ENCODE data around the gene ANKS1B. TPM values are rescaled to one million over a fixed set of nuclear protein-coding genes. Genes with fewer than 3 reads are reported as not detected.

ANKS1B gene
- 1.8 and 6.7 TPM in 2 replicates for total RNA-seq
- 1.9 TPM in 1 of 2 replicates, not detected in the other for polyA plus RNA-seq

GRCh38 chr12:99984271-99985128 is at the start of gene ANKS1B:
ANKS1B (minus strand) TSS chr12:99984936; CDS start chr12:99984237, 699 bp downstream.
- no peaks in the 10 kb centered on the region for H3K9me3 ChIP-seq (ENCODE audit: low read depth)
- TF ChIP-seq CTCF (IDR thresholded peaks at IDR 0.05; ENCODE audit: low read depth, low read length): no peak

GRCh38 chr12:100031836-100032235 is 47.1 kb upstream of the ANKS1B start:
- H3K4me3 ChIP-seq: no peak overlapping the region

More at GRCh38 chr12:99984271-99985128, at the start of gene ANKS1B:
- H3K27me3 ChIP-seq: peaks cover 55% of the 10 kb centered on the region
- H3K4me3 ChIP-seq: peak within 1 kb of the TSS; percentile 48
- H3K4me1 ChIP-seq (ENCODE audit: low read depth): peaks cover 7% of the 10 kb centered on the region
- H3K27ac ChIP-seq: no peak within 1 kb of the TSS
- H3K36me3 ChIP-seq: no peaks in the 10 kb centered on the region
- peak; percentile 55 to 86 for DNase-seq (ENCODE audit: low read depth in 1 of 2, low spot score in 1 of 2)

GRCh38 chr12:100027671-100028070 is 42.9 kb upstream of the ANKS1B start:
- Histone ChIP-seq H3K4me1 (ENCODE audit: low read depth) (no peaks in the 10 kb centered on the region), H3K4me3 (no peak overlapping the region), H3K36me3 (no peaks in the 10 kb centered on the region), H3K9me3 (ENCODE audit: low read depth) (no peaks in the 10 kb centered on the region), H3K27me3 (no peaks in the 10 kb centered on the region), H3K27ac (no peak overlapping the region)
- TF ChIP-seq CTCF (IDR thresholded peaks at IDR 0.05; ENCODE audit: low read depth, low read length): no peak
- DNase-seq (ENCODE audit: low read depth in 1 of 2, low spot score in 1 of 2): peak in 1 of 2 donors; percentile 5

More at GRCh38 chr12:100031836-100032235, 47.1 kb upstream of the ANKS1B start:
- TF ChIP-seq CTCF (IDR thresholded peaks at IDR 0.05; ENCODE audit: low read depth, low read length): no peak
- H3K9me3 ChIP-seq (ENCODE audit: low read depth): no peaks in the 10 kb centered on the region
- no peak overlapping the region for H3K27ac ChIP-seq
- no peaks in the 10 kb centered on the region for H3K27me3 ChIP-seq
- DNase-seq (ENCODE audit: low read depth in 1 of 2, low spot score in 1 of 2): no peak
- no peaks in the 10 kb centered on the region for H3K4me1 ChIP-seq (ENCODE audit: low read depth)
- H3K36me3 ChIP-seq: no peaks in the 10 kb centered on the region

GRCh38 chr12:100026241-100026640 is 41.5 kb upstream of the ANKS1B start:
- H3K36me3 ChIP-seq: no peaks in the 10 kb centered on the region
- no peak overlapping the region for H3K4me3 ChIP-seq
- DNase-seq (ENCODE audit: low read depth in 1 of 2, low spot score in 1 of 2): no peak
- no peak overlapping the region for H3K27ac ChIP-seq
- no peaks in the 10 kb centered on the region for H3K4me1 ChIP-seq (ENCODE audit: low read depth)
- no peaks in the 10 kb centered on the region for H3K27me3 ChIP-seq
- TF ChIP-seq CTCF (IDR thresholded peaks at IDR 0.05; ENCODE audit: low read depth, low read length): no peak
- H3K9me3 ChIP-seq (ENCODE audit: low read depth): no peaks in the 10 kb centered on the region

- Histone ChIP-seq H3K4me1 (ENCODE audit: low read depth) (no peaks in the 10 kb centered on the region), H3K36me3 (no peaks in the 10 kb centered on the region), H3K4me3 (no peak overlapping the region), H3K9me3 (ENCODE audit: low read depth) (no peaks in the 10 kb centered on the region), H3K27ac (no peak overlapping the region), H3K27me3 (no peaks in the 10 kb centered on the region)
- DNase-seq (ENCODE audit: low read depth in 1 of 2, low spot score in 1 of 2): no peak
- TF ChIP-seq CTCF (IDR thresholded peaks at IDR 0.05; ENCODE audit: low read depth, low read length): no peak
These were observed 40.3 kb upstream of the ANKS1B start for GRCh38 chr12:100024974-100025555.
